ENCODE results near the gene ZMAT5. TPM values are rescaled to one million over a fixed set of nuclear protein-coding genes. Genes with fewer than 3 reads are reported as not detected.

Gene ZMAT5, protein sequence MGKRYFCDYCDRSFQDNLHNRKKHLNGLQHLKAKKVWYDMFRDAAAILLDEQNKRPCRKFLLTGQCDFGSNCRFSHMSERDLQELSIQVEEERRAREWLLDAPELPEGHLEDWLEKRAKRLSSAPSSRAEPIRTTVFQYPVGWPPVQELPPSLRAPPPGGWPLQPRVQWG
- 10 to 100 TPM; 13.2 to 32.0 TPM for total RNA-seq
- polyA plus RNA-seq (ENCODE audit: insufficient read length in 2 of 2): 10 to 100 TPM; 32.9 to 33.8 TPM
- long read RNA-seq, donor 1, transcript ZMAT5-201 (6 exons, 899 nt): major isoform, 6 of 831 reads
- long read RNA-seq, donor 1, partial matches to known transcripts: 713 of 831 reads
- long read RNA-seq, donor 1, other reads (novel, unspliced or antisense): 112 of 831 reads
- long read RNA-seq, donor 2, partial matches to known transcripts: 0 of 8 reads
- long read RNA-seq, donor 2, other reads (novel, unspliced or antisense): 6 of 8 reads
- long read RNA-seq, donor 3, partial matches to known transcripts: 0 of 12 reads
- long read RNA-seq, donor 3, other reads (novel, unspliced or antisense): 8 of 12 reads
- long read RNA-seq, donor 4, transcript ZMAT5-201 (6 exons, 899 nt): major isoform, 10 of 38 reads
- long read RNA-seq, donor 4, partial matches to known transcripts: 9 of 38 reads
- long read RNA-seq, donor 4, other reads (novel, unspliced or antisense): 19 of 38 reads

- Histone ChIP-seq H3K4me1 (ENCODE audit: control insufficient read depth, insufficient read depth, low read length) (peaks cover 27% of the 10 kb centered on the region), H3K4me3 (ENCODE audit: low read depth, low read length) (peak within 1 kb of the TSS; percentile 100), H3K36me3 (ENCODE audit: control insufficient read depth, insufficient read depth, low read length) (peaks cover 24% of the 10 kb centered on the region), H3K27ac (ENCODE audit: low read depth, low read length) (peak within 1 kb of the TSS; percentile 82), H3K9me3 (ENCODE audit: control insufficient read depth, insufficient read depth, low read length) (no peaks in the 10 kb centered on the region), H3K27me3 (ENCODE audit: control insufficient read depth, insufficient read depth, low read length) (no peaks in the 10 kb centered on the region)
- WGBS (ENCODE audit: insufficient coverage): 0% methylated on average over 31 of the region's 32 CpGs
- peak; percentile 94 to 99 (median 96) for DNase-seq (ENCODE audit: low read depth in 4 of 6, low spot score in 6 of 6)
These were observed at the start of gene ZMAT5 for GRCh38 chr22:29766632-29767170. Gene ZMAT5, minus strand, starts transcription at chr22:29767007. Its CDS starts 18,463 bp downstream, at chr22:29748544.

DNA sequence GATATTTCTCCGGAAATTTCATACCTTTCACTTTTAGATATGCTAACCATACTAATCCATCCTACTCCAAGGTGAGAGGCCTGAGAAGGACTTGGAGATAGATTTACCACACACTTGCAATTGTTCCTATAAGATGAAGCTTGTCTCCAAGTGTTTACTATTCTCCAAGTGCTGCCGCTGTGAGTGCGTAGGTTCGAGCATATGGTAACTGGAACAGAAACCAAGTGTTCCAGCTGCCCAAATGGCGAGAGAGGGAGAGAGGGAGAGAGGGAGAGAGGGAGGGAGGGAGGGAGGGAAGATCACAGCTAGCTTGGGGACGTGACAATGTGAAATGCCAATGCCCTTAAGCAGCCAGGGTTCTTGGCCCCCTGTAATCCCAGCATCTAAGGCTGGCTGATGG lies 49.7 kb upstream of the ZMAT5 start:
- Histone ChIP-seq H3K27me3 (ENCODE audit: control insufficient read depth, insufficient read depth, low read length) (no peaks in the 10 kb centered on the region), H3K9me3 (ENCODE audit: control insufficient read depth, insufficient read depth, low read length) (no peaks in the 10 kb centered on the region), H3K4me1 (ENCODE audit: control insufficient read depth, insufficient read depth, low read length) (peaks cover 35% of the 10 kb centered on the region), H3K36me3 (ENCODE audit: control insufficient read depth, insufficient read depth, low read length) (peaks cover 69% of the 10 kb centered on the region), H3K4me3 (ENCODE audit: low read depth, low read length) (no peak overlapping the region), H3K27ac (ENCODE audit: low read depth, low read length) (no peak overlapping the region)
- WGBS (ENCODE audit: insufficient coverage): 53% methylated on average over 5 of the region's 6 CpGs
- peak in 2 of 6 donors; percentile 7 to 89 for DNase-seq (ENCODE audit: low read depth in 4 of 6, low spot score in 6 of 6)

DNA sequence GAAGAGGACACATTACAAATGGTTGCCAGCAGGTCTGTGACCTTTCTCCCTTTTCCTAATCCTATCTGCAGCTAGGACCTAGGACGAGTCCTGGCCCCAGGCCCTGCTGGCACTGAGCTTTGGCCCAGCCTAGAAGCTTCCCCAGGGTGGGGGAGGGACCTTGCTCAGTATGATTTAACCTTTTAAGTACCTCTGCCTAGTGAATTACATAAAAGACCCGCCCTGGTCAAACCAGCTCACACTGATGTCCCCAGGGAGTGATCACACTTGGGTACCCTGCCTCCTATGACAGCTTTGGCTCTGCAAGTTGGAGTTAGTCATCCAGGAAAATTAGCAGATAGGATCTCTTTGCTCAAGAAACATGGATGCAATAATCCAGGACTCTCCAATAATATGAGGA lies 49.3 kb upstream of the ZMAT5 start:
- peak in 2 of 6 donors; percentile 31 to 82 for DNase-seq (ENCODE audit: low read depth in 4 of 6, low spot score in 6 of 6)
- Histone ChIP-seq H3K36me3 (ENCODE audit: control insufficient read depth, insufficient read depth, low read length) (peaks cover 69% of the 10 kb centered on the region), H3K9me3 (ENCODE audit: control insufficient read depth, insufficient read depth, low read length) (no peaks in the 10 kb centered on the region), H3K4me3 (ENCODE audit: low read depth, low read length) (no peak overlapping the region), H3K27me3 (ENCODE audit: control insufficient read depth, insufficient read depth, low read length) (no peaks in the 10 kb centered on the region), H3K27ac (ENCODE audit: low read depth, low read length) (peak overlapping the region; percentile 10), H3K4me1 (ENCODE audit: control insufficient read depth, insufficient read depth, low read length) (peaks cover 35% of the 10 kb centered on the region)
- WGBS (ENCODE audit: insufficient coverage): 83% methylated on average over 1 of the region's 2 CpGs

- no peaks in the 10 kb centered on the region for H3K9me3 ChIP-seq (ENCODE audit: control insufficient read depth, insufficient read depth, low read length)
- H3K27me3 ChIP-seq (ENCODE audit: control insufficient read depth, insufficient read depth, low read length): no peaks in the 10 kb centered on the region
- H3K4me1 ChIP-seq (ENCODE audit: control insufficient read depth, insufficient read depth, low read length): peaks cover 35% of the 10 kb centered on the region
- WGBS (ENCODE audit: insufficient coverage): 46% methylated on average over 3 of the region's 4 CpGs
- DNase-seq (ENCODE audit: low read depth in 4 of 6, low spot score in 6 of 6): peak in 2 of 6 donors; percentile 4 to 91
- no peak overlapping the region for H3K4me3 ChIP-seq (ENCODE audit: low read depth, low read length)
- peak overlapping the region; percentile 10 for H3K27ac ChIP-seq (ENCODE audit: low read depth, low read length)
- peaks cover 69% of the 10 kb centered on the region for H3K36me3 ChIP-seq (ENCODE audit: control insufficient read depth, insufficient read depth, low read length)
These were observed 48.8 kb upstream of the ZMAT5 start for GRCh38 chr22:29815580-29815979.

GRCh38 chr22:29814003-29814402 lies 47.2 kb upstream of the ZMAT5 start:
- Histone ChIP-seq H3K9me3 (ENCODE audit: control insufficient read depth, insufficient read depth, low read length) (no peaks in the 10 kb centered on the region), H3K4me1 (ENCODE audit: control insufficient read depth, insufficient read depth, low read length) (peaks cover 35% of the 10 kb centered on the region), H3K27ac (ENCODE audit: low read depth, low read length) (no peak overlapping the region), H3K36me3 (ENCODE audit: control insufficient read depth, insufficient read depth, low read length) (peaks cover 61% of the 10 kb centered on the region), H3K27me3 (ENCODE audit: control insufficient read depth, insufficient read depth, low read length) (no peaks in the 10 kb centered on the region), H3K4me3 (ENCODE audit: low read depth, low read length) (no peak overlapping the region)
- no peak for DNase-seq (ENCODE audit: low read depth in 4 of 6, low spot score in 6 of 6)
- 78% methylated on average over 4 of the region's 5 CpGs for WGBS (ENCODE audit: insufficient coverage)

DNA sequence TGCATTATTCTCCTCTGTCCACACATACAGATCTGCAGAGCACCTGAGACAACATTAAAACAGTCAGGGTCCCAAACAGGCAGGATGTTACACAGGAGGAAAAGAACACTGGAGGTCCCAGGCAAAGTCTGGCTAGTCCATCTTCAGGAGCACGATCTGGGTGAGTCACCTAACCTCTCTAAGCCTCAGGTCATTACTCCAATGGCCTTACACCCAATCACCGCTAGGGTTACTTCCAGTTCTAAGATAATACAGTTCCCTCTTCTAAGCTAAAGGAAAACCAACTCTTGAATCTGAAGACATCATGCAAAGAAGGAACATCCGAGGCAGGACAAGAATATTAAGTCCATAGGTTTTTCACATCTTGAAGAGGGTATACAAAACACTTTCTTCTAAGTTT lies 46.8 kb upstream of the ZMAT5 start:
- H3K4me1 ChIP-seq (ENCODE audit: control insufficient read depth, insufficient read depth, low read length): peaks cover 30% of the 10 kb centered on the region
- no peaks in the 10 kb centered on the region for H3K27me3 ChIP-seq (ENCODE audit: control insufficient read depth, insufficient read depth, low read length)
- 94% methylated on average over 2 of the region's 3 CpGs for WGBS (ENCODE audit: insufficient coverage)
- peaks cover 58% of the 10 kb centered on the region for H3K36me3 ChIP-seq (ENCODE audit: control insufficient read depth, insufficient read depth, low read length)
- H3K27ac ChIP-seq (ENCODE audit: low read depth, low read length): no peak overlapping the region
- no peak overlapping the region for H3K4me3 ChIP-seq (ENCODE audit: low read depth, low read length)
- H3K9me3 ChIP-seq (ENCODE audit: control insufficient read depth, insufficient read depth, low read length): no peaks in the 10 kb centered on the region
- DNase-seq (ENCODE audit: low read depth in 4 of 6, low spot score in 6 of 6): no peak

DNA sequence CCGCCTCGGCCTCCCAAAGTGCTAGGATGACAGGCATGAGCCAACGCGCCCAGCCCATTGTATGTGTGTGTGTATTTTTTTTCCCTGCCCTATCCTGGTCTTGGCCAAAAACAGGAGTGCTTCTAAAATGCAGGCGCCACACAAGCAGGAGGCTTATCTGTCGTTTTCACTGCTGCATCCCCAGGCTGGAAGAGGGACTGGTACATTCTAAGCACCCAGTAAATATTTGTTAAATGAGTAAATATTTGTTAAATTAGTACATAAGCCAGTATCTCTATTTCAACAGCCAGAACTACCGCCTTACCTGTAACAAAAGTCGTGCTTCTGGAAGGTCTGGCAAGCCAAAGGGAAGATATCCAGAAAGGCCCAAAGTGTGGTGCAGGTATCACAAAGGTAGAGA lies 46.3 kb upstream of the ZMAT5 start:
- Histone ChIP-seq H3K27me3 (ENCODE audit: control insufficient read depth, insufficient read depth, low read length) (no peaks in the 10 kb centered on the region), H3K27ac (ENCODE audit: low read depth, low read length) (no peak overlapping the region), H3K4me1 (ENCODE audit: control insufficient read depth, insufficient read depth, low read length) (peaks cover 30% of the 10 kb centered on the region), H3K36me3 (ENCODE audit: control insufficient read depth, insufficient read depth, low read length) (peaks cover 63% of the 10 kb centered on the region), H3K4me3 (ENCODE audit: low read depth, low read length) (no peak overlapping the region), H3K9me3 (ENCODE audit: control insufficient read depth, insufficient read depth, low read length) (no peaks in the 10 kb centered on the region)
- WGBS (ENCODE audit: insufficient coverage): 100% methylated on average over 3 of the region's 8 CpGs
- DNase-seq (ENCODE audit: low read depth in 4 of 6, low spot score in 6 of 6): no peak

DNA sequence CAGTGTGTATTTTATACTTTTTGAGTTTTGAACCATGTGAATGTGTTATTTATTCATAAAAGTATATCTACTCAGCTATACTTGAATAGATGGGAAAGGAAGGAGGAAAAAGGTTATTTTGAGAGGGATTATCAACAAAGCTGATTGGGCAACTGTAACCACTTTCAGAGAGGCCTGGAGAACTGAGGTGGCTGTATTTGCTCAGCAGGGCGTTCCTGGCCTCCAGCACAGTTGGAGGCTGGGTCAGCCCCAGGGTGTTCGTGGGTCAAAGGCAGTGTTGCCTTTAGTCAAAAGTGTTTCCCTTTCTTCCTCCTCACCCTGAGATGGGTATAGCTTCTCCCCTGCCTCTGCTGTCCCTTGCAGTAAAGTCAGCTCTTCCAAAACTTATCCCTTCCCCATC lies 44.6 kb upstream of the ZMAT5 start:
- no peaks in the 10 kb centered on the region for H3K27me3 ChIP-seq (ENCODE audit: control insufficient read depth, insufficient read depth, low read length)
- H3K4me1 ChIP-seq (ENCODE audit: control insufficient read depth, insufficient read depth, low read length): peaks cover 19% of the 10 kb centered on the region
- no peak overlapping the region for H3K27ac ChIP-seq (ENCODE audit: low read depth, low read length)
- DNase-seq (ENCODE audit: low read depth in 4 of 6, low spot score in 6 of 6): no peak
- whole genome bisulfite sequencing (ENCODE audit: insufficient coverage): 73% methylated on average over 2 of the region's 2 CpGs
- H3K9me3 ChIP-seq (ENCODE audit: control insufficient read depth, insufficient read depth, low read length): no peaks in the 10 kb centered on the region
- peaks cover 71% of the 10 kb centered on the region for H3K36me3 ChIP-seq (ENCODE audit: control insufficient read depth, insufficient read depth, low read length)
- H3K4me3 ChIP-seq (ENCODE audit: low read depth, low read length): no peak overlapping the region

- Histone ChIP-seq H3K9me3 (ENCODE audit: control insufficient read depth, insufficient read depth, low read length) (no peaks in the 10 kb centered on the region), H3K27ac (ENCODE audit: low read depth, low read length) (no peak overlapping the region), H3K4me1 (ENCODE audit: control insufficient read depth, insufficient read depth, low read length) (peaks cover 11% of the 10 kb centered on the region), H3K27me3 (ENCODE audit: control insufficient read depth, insufficient read depth, low read length) (no peaks in the 10 kb centered on the region), H3K36me3 (ENCODE audit: control insufficient read depth, insufficient read depth, low read length) (peaks cover 75% of the 10 kb centered on the region), H3K4me3 (ENCODE audit: low read depth, low read length) (no peak overlapping the region)
- WGBS (ENCODE audit: insufficient coverage): no CpG with 5 or more reads among the region's 2 CpGs
- peak in 2 of 6 donors; percentile 60 to 67 for DNase-seq (ENCODE audit: low read depth in 4 of 6, low spot score in 6 of 6)
These were observed 43.4 kb upstream of the ZMAT5 start for GRCh38 chr22:29810216-29810615.
